OCI-LY7 (cell line): ENCODE data around the gene MYL4. TPM values are rescaled to one million over a fixed set of nuclear protein-coding genes. Genes with fewer than 3 reads are reported as not detected.
A peak's percentile ranks its signal among the peaks of the same experiment; 100 is the strongest.

ENCODE experiments used
- BruUV-seq: library from RNA; stranded (reverse); fragments of 400-500 nt; replicated peaks from 2 replicates; lab custom pipeline; 2021; lab: Mats Ljungman, UMichigan
- CTCF ChIA-PET: fragments of 300-600 bp; sonication (Branson Sonifier 250); formaldehyde crosslinking; loops from one replicate; lab custom pipeline; 2022; ENCODE audit warnings: antibody characterized with exemption; ENCODE audit not compliant: unreplicated experiment; lab: Charles Lee
- POLR2A ChIA-PET: fragments of 300-600 bp; sonication (Branson Sonifier 250); formaldehyde crosslinking; loops from one replicate; lab custom pipeline; 2022; ENCODE audit warnings: antibody characterized with exemption; lab: Charles Lee
- DNase-seq: peaks from one replicate; pipeline ENCODE4 v3.0.0-alpha.2; 2015; ENCODE audit warnings: low spot score
- H2AFZ ChIP-seq: fragments of 200-600 bp; sonication (generic), shearing (Covaris generic); 2 replicates; pipeline ENCODE4 v1.6.1; 2014; ENCODE audit warnings: mild to moderate bottlenecking, antibody characterized with exemption, low read length, moderate library complexity
- H3K27ac ChIP-seq: fragments of 200-600 bp; sonication (generic); 2 replicates; pipeline ENCODE4 v1.5.1; 2014; ENCODE audit warnings: mixed run types, low read depth, mild to moderate bottlenecking, moderate library complexity, low read length, inconsistent platforms; ENCODE audit not compliant: poor library complexity, severe bottlenecking
- H3K36me3 ChIP-seq: fragments of 200-600 bp; sonication (generic); 2 replicates; pipeline ENCODE4 v1.6.1; 2014; ENCODE audit warnings: mild to moderate bottlenecking, antibody characterized with exemption, low read length, moderate library complexity, mixed read lengths; ENCODE audit not compliant: insufficient read depth
- H3K4me1 ChIP-seq: fragments of 200-600 bp; sonication (generic); 2 replicates; pipeline ENCODE4 v1.5.1; 2014; ENCODE audit warnings: mild to moderate bottlenecking, low read length; ENCODE audit not compliant: insufficient read depth, poor library complexity, severe bottlenecking
- H3K4me2 ChIP-seq: fragments of 200-600 bp; sonication (generic); 2 replicates; pipeline ENCODE4 v1.6.1; 2014; ENCODE audit warnings: mild to moderate bottlenecking, low read length
- H3K4me3 ChIP-seq: fragments of 200-600 bp; sonication (generic); 2 replicates; pipeline ENCODE4 v1.5.1; 2014; ENCODE audit warnings: mild to moderate bottlenecking, low read depth, low read length; ENCODE audit not compliant: poor library complexity, severe bottlenecking
- H3K79me2 ChIP-seq: fragments of 200-600 bp; sonication (generic); 2 replicates; pipeline ENCODE4 v1.6.1; 2016; ENCODE audit warnings: low read depth, mild to moderate bottlenecking, low read length, moderate library complexity, mixed read lengths; ENCODE audit not compliant: insufficient read depth
- H3K9me2 ChIP-seq: fragments of 200-600 bp; sonication (generic); 2 replicates; pipeline ENCODE4 v1.6.1; 2016; ENCODE audit warnings: mild to moderate bottlenecking, low read length, mixed read lengths; ENCODE audit not compliant: insufficient read depth
- H3K9me3 ChIP-seq: fragments of 200-600 bp; sonication (generic); 2 replicates; pipeline ENCODE4 v1.6.1; 2014; ENCODE audit warnings: mild to moderate bottlenecking, mixed run types, low read length, mixed read lengths
- H4K20me1 ChIP-seq: fragments of 200-600 bp; sonication (generic); 2 replicates; pipeline ENCODE4 v1.6.1; 2014; ENCODE audit warnings: mild to moderate bottlenecking, antibody characterized with exemption, low read length, moderate library complexity, mixed read lengths; ENCODE audit not compliant: insufficient read depth
- CTCF ChIP-seq: fragments of 200-600 bp; sonication (generic); conservative IDR thresholded peaks from 2 replicates; pipeline ENCODE4 v1.5.1; 2014; ENCODE audit warnings: mild to moderate bottlenecking, antibody characterized with exemption, low read length, moderate library complexity, mixed read lengths
- EZH2phosphoT487 ChIP-seq: fragments of 200-600 bp; sonication (generic); IDR thresholded peaks from 2 replicates; pipeline ENCODE4 v1.6.1; 2018; ENCODE audit warnings: low read depth, borderline replicate concordance, mild to moderate bottlenecking, mixed run types, antibody characterized with exemption, low read length, moderate library complexity, mixed read lengths
- intact Hi-C: fragments of 100-400 bp; cut with micrococcal nuclease; formaldehyde crosslinking; loops from one replicate; pipeline ENCODE4 v1.10.0; 2022; ENCODE audit not compliant: unreplicated experiment
- total RNA-seq, 2 experiments: library from RNA; depleted of rRNA in 1 of 2; stranded (reverse); fragments of >200 nt in 1 of 2; shearing (Covaris generic) in 1 of 2; gene quantifications; 2 replicates each; pipeline ENCODE4 v1.2.3, GENCODE V29; 2014 to 2022

MYL4 gene
- total RNA-seq, 2 experiments from 2014 or later = 0.67 to 2.1 TPM

GRCh38 chr17:47252209-47252608 lies 43.1 kb downstream of the MYL4 start:
- no TSS peak for BruUV-seq
- TF ChIP-seq CTCF (no peak), EZH2phosphoT487 (no peak)
- Histone ChIP-seq H3K4me2 (no peak overlapping the region), H3K27ac (no peak overlapping the region), H3K4me3 (no peak overlapping the region), H3K9me2 (no peaks in the 10 kb centered on the region), H3K36me3 (no peaks in the 10 kb centered on the region), H3K9me3 (no peaks in the 10 kb centered on the region), H3K79me2 (no peaks in the 10 kb centered on the region), H3K4me1 (peaks cover 9% of the 10 kb centered on the region), H2AFZ (no peak overlapping the region), H4K20me1 (no peaks in the 10 kb centered on the region)
- ChIA-PET POLR2A (interaction anchor here (0.6 to 1.4 kb wide), 2 partner anchors 49 to 424 kb away, joined by 3 to 11 read pairs; no protein-coding TSS in a partner anchor), CTCF (interaction anchor here (0.6 kb wide), 1 partner anchor 363 kb away, joined by 3 read pairs; no protein-coding TSS in a partner anchor)
- intact Hi-C loops = loop anchor here (2.0 kb wide), 1 partner anchor 63 kb away; no protein-coding TSS in a partner anchor
- DNase-seq = no peak

GRCh38 chr17:47252766-47253512 lies 43.8 kb downstream of the MYL4 start:
- no peak for TF ChIP-seq CTCF
- no peak for TF ChIP-seq EZH2phosphoT487
- Histone ChIP-seq H3K79me2 (no peaks in the 10 kb centered on the region), H3K4me2 (peak overlapping the region; percentile 70), H3K4me3 (peak overlapping the region; percentile 69), H3K36me3 (no peaks in the 10 kb centered on the region), H3K27ac (no peak overlapping the region), H2AFZ (peak overlapping the region; percentile 49; the same call in 1 of the 2 replicates), H3K9me2 (no peaks in the 10 kb centered on the region), H4K20me1 (no peaks in the 10 kb centered on the region), H3K9me3 (no peaks in the 10 kb centered on the region), H3K4me1 (peaks cover 9% of the 10 kb centered on the region)
- BruUV-seq = no TSS peak
- CTCF ChIA-PET = interaction anchor here (0.6 kb wide), 1 partner anchor 362 kb away, joined by 3 read pairs; no protein-coding TSS in a partner anchor
- POLR2A ChIA-PET = interaction anchor here (0.6 to 1.4 kb wide), 2 partner anchors 50 to 423 kb away, joined by 3 to 11 read pairs; no protein-coding TSS in a partner anchor
- intact Hi-C loops = loop anchor here (2.0 kb wide), 1 partner anchor 62 kb away; no protein-coding TSS in a partner anchor
- peak; percentile 27 for DNase-seq
